ENCODE data around the gene SMG7. TPM values are rescaled to one million over a fixed set of nuclear protein-coding genes. Genes with fewer than 3 reads are reported as not detected.

Gene SMG7
- total and polyA plus RNA-seq, 10 of the 15 experiments (the other 5 are each of a cell fraction or from before 2014, with no cell fraction given): 9.5 to 65.4 (median 42.7) TPM

DNA sequence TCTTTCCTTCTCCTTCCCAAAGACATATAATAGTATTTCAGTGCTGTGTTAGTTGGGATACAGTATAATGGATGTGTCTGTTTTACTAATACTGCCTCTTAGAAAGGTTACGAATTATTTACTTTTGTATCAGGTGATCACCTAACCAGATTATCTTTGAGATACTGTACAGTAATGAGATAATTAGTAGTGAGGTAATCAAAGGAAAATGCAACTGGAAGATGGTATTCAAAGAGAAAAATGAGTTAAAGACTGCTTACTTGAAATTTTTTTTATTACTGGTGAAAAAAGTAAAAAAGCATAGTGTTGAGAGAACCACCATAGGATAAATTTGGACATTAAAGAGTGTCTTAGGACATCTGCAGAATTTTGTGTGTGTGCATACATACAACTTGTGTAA is 10.9 kb downstream of the SMG7 start:
- Histone ChIP-seq H3K79me2 (ENCODE audit: control insufficient read depth, insufficient read depth, low read length) (peaks cover 100% of the 10 kb centered on the region), H3K27me3 (replicated peaks in 1 of 2; ENCODE audit: control insufficient read depth in 2 of 2, insufficient read depth in 2 of 2, low read length in 1 of 2) (no peaks in the 10 kb centered on the region), H3K9me3 (replicated peaks; ENCODE audit: control insufficient read depth, insufficient read depth, low read length) (no peaks in the 10 kb centered on the region; the same call in 1 of the 3 replicates), H3K4me2 (ENCODE audit: control insufficient read depth, insufficient read depth) (no peak overlapping the region), H3K4me1 (ENCODE audit: control insufficient read depth, insufficient read depth, low read length) (peaks cover 39% of the 10 kb centered on the region), H2AFZ (ENCODE audit: control insufficient read depth, low read depth, low read length) (no peak overlapping the region), H3K9ac (ENCODE audit: control insufficient read depth, insufficient read depth, low read length) (no peak overlapping the region), H4K20me1 (ENCODE audit: control insufficient read depth, insufficient read depth) (no peaks in the 10 kb centered on the region; the same call in 1 of the 2 replicates), H3K4me3 (no peak overlapping the region), H3K36me3 (ENCODE audit: control insufficient read depth in 2 of 2, insufficient read depth in 2 of 2, low read length in 1 of 2) (no peaks in the 10 kb centered on the region; a peak in 1 of 4 replicates), H3K27ac (ENCODE audit: control insufficient read depth, insufficient read depth) (no peak overlapping the region)
- RAD21 ChIA-PET (ENCODE audit: unreplicated experiment): interaction anchor here (0.5 kb wide), 1 partner anchor 11 kb away, joined by 3 read pairs; the partner anchor contains the start of gene SMG7
- CTCF ChIA-PET: interaction anchor here (1.2 kb wide), 1 partner anchor 140 kb away, joined by 4 read pairs; no protein-coding TSS in a partner anchor
- FAIRE-seq (no peak), DNase-seq (ENCODE audit: low read depth, low spot score) (no peak), ATAC-seq (no peak)
- SMC1A ChIA-PET (ENCODE audit: uncharacterized antibody, unreplicated experiment): interaction anchor here (1.7 kb wide), 1 partner anchor 10 kb away, joined by 6 read pairs; no protein-coding TSS in a partner anchor
- in situ Hi-C loops (cut with MboI): no loop called here
- intact Hi-C loops (cut with micrococcal nuclease; ENCODE audit: unreplicated experiment): no loop called here
- no TSS peak for BruUV-seq (replicated peaks)
- 96% methylated on average over 1 of the region's 1 CpG for WGBS (ENCODE audit: insufficient coverage, insufficient replicate concordance, low lambda C conversion rate, missing lambda C conversion rate)
- POLR2A ChIA-PET: no interaction called here
- TF ChIP-seq, protein P1, sequence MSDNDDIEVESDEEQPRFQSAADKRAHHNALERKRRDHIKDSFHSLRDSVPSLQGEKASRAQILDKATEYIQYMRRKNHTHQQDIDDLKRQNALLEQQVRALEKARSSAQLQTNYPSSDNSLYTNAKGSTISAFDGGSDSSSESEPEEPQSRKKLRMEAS (IDR thresholded peaks at IDR 0.05; ENCODE audit: low read depth, low read length): no peak
- TF ChIP-seq CHD4 (IDR thresholded peaks at IDR 0.05) (no peak), CHD1 (IDR thresholded peaks at IDR 0.05; ENCODE audit: low read depth, low read length) (no peak), ZNF622 (IDR thresholded peaks at IDR 0.05) (no peak), KAT2A (conservative IDR thresholded peaks at IDR 0.05; ENCODE audit: control insufficient read depth, low read depth, low read length) (no peak), RB1 (IDR thresholded peaks at IDR 0.05; ENCODE audit: borderline replicate concordance) (no peak), ZNF217 (IDR thresholded peaks at IDR 0.05) (no peak), TCF12 (IDR thresholded peaks at IDR 0.05; ENCODE audit: low read depth, low read length) (no peak), FOXM1 (IDR thresholded peaks at IDR 0.05; ENCODE audit: low read depth, low read length) (no peak), TBL1XR1 (IDR thresholded peaks at IDR 0.05; ENCODE audit: low read depth, low read length) (no peak), CBFB (IDR thresholded peaks at IDR 0.05; ENCODE audit: low read depth) (no peak), KDM1A (IDR thresholded peaks at IDR 0.05; ENCODE audit: borderline replicate concordance) (no peak), TAF1 (IDR thresholded peaks at IDR 0.05; ENCODE audit: borderline replicate concordance, low read depth, low read length) (no peak), ATF7 (IDR thresholded peaks at IDR 0.05; ENCODE audit: low read depth) (no peak)
- TF ChIP-seq, protein P2, sequence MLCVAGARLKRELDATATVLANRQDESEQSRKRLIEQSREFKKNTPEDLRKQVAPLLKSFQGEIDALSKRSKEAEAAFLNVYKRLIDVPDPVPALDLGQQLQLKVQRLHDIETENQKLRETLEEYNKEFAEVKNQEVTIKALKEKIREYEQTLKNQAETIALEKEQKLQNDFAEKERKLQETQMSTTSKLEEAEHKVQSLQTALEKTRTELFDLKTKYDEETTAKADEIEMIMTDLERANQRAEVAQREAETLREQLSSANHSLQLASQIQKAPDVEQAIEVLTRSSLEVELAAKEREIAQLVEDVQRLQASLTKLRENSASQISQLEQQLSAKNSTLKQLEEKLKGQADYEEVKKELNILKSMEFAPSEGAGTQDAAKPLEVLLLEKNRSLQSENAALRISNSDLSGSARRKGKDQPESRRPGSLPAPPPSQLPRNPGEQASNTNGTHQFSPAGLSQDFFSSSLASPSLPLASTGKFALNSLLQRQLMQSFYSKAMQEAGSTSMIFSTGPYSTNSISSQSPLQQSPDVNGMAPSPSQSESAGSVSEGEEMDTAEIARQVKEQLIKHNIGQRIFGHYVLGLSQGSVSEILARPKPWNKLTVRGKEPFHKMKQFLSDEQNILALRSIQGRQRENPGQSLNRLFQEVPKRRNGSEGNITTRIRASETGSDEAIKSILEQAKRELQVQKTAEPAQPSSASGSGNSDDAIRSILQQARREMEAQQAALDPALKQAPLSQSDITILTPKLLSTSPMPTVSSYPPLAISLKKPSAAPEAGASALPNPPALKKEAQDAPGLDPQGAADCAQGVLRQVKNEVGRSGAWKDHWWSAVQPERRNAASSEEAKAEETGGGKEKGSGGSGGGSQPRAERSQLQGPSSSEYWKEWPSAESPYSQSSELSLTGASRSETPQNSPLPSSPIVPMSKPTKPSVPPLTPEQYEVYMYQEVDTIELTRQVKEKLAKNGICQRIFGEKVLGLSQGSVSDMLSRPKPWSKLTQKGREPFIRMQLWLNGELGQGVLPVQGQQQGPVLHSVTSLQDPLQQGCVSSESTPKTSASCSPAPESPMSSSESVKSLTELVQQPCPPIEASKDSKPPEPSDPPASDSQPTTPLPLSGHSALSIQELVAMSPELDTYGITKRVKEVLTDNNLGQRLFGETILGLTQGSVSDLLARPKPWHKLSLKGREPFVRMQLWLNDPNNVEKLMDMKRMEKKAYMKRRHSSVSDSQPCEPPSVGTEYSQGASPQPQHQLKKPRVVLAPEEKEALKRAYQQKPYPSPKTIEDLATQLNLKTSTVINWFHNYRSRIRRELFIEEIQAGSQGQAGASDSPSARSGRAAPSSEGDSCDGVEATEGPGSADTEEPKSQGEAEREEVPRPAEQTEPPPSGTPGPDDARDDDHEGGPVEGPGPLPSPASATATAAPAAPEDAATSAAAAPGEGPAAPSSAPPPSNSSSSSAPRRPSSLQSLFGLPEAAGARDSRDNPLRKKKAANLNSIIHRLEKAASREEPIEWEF (IDR thresholded peaks at IDR 0.05; ENCODE audit: insufficient replicate concordance, low read depth, low read length): no peak
- TF ChIP-seq, protein P3, sequence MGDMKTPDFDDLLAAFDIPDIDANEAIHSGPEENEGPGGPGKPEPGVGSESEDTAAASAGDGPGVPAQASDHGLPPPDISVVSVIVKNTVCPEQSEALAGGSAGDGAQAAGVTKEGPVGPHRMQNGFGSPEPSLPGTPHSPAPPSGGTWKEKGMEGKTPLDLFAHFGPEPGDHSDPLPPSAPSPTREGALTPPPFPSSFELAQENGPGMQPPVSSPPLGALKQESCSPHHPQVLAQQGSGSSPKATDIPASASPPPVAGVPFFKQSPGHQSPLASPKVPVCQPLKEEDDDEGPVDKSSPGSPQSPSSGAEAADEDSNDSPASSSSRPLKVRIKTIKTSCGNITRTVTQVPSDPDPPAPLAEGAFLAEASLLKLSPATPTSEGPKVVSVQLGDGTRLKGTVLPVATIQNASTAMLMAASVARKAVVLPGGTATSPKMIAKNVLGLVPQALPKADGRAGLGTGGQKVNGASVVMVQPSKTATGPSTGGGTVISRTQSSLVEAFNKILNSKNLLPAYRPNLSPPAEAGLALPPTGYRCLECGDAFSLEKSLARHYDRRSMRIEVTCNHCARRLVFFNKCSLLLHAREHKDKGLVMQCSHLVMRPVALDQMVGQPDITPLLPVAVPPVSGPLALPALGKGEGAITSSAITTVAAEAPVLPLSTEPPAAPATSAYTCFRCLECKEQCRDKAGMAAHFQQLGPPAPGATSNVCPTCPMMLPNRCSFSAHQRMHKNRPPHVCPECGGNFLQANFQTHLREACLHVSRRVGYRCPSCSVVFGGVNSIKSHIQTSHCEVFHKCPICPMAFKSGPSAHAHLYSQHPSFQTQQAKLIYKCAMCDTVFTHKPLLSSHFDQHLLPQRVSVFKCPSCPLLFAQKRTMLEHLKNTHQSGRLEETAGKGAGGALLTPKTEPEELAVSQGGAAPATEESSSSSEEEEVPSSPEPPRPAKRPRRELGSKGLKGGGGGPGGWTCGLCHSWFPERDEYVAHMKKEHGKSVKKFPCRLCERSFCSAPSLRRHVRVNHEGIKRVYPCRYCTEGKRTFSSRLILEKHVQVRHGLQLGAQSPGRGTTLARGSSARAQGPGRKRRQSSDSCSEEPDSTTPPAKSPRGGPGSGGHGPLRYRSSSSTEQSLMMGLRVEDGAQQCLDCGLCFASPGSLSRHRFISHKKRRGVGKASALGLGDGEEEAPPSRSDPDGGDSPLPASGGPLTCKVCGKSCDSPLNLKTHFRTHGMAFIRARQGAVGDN (IDR thresholded peaks at IDR 0.05): no peak

All from GM12878 (cell line).